OCI-LY7 (cell line): Measurements from ENCODE around the gene RFWD3.

Experiments
- EZH2phosphoT487 ChIP-seq: fragments of 200-600 bp; sonication (generic); IDR thresholded peaks from 2 replicates; pipeline ENCODE4 v1.6.1; 2018; ENCODE audit warnings: low read depth, borderline replicate concordance, mild to moderate bottlenecking, mixed run types, antibody characterized with exemption, low read length, moderate library complexity, mixed read lengths
- TF ChIP-seq, protein P1 (sequence below): fragments of 200-600 bp; sonication (generic); conservative IDR thresholded peaks from 2 replicates; pipeline ENCODE4 v1.5.1; 2014; ENCODE audit warnings: mild to moderate bottlenecking, antibody characterized with exemption, low read length, moderate library complexity, mixed read lengths

DNA sequence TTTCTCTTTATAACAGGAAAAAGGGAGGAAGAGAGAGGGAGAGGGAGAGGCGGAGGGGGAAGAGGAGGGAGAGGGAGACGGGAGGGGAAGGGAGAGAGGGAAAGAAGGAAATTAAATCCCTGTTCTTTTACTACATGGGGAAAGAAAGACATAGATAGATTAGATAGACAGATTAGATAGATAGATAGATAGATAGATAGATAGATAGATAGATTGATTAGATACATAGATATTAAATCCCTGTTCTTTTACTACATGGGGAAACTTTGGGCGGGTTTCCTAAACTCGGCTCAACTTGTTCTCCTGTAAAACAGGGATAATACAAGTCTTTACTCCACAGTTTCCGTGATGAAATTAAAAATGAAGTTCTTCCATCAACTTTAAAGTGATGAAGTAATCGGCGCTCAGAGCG, 661 bp downstream of the RFWD3 start:
- TF ChIP-seq, protein P1, sequence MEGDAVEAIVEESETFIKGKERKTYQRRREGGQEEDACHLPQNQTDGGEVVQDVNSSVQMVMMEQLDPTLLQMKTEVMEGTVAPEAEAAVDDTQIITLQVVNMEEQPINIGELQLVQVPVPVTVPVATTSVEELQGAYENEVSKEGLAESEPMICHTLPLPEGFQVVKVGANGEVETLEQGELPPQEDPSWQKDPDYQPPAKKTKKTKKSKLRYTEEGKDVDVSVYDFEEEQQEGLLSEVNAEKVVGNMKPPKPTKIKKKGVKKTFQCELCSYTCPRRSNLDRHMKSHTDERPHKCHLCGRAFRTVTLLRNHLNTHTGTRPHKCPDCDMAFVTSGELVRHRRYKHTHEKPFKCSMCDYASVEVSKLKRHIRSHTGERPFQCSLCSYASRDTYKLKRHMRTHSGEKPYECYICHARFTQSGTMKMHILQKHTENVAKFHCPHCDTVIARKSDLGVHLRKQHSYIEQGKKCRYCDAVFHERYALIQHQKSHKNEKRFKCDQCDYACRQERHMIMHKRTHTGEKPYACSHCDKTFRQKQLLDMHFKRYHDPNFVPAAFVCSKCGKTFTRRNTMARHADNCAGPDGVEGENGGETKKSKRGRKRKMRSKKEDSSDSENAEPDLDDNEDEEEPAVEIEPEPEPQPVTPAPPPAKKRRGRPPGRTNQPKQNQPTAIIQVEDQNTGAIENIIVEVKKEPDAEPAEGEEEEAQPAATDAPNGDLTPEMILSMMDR, result no peak
- no peak for TF ChIP-seq EZH2phosphoT487
